GM18505 (cell line): ENCODE measurements around the gene GPR107.

ENCODE experiments used
- ATAC-seq: cut with Tn5 transposase; IDR thresholded peaks from one replicate; pipeline ENCODE4 v1.9.1; 2021; ENCODE audit not compliant: unreplicated experiment
- POLR2A ChIP-seq: IDR thresholded peaks from 4 replicates; pipeline ENCODE4 v1.6.1; 2011; ENCODE audit warnings: borderline replicate concordance; ENCODE audit not compliant: insufficient read depth, insufficient read length; ENCODE audit errors: extremely low read depth

The GPR107 gene

DNA sequence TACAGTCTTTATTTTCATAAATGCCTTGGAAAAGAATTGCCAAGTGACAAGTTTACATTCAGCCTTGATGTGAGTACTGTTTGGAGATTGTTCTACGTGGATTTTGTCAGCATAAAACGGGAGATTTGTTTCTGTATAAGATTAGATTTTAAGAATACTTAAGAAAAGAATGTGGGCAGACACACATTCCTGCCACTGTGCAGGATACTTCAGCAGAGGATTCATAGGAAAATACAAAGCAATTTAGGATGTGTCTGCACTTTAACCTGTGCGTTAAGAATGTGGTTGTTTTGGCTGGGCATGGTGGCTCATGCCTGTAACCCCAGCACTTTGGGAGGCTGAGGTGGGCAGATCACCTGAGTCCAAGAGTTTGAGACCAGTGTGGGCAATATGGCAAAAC, 37.2 kb downstream of the GPR107 start:
- ATAC-seq, result no peak
- no peak for TF ChIP-seq POLR2A

DNA sequence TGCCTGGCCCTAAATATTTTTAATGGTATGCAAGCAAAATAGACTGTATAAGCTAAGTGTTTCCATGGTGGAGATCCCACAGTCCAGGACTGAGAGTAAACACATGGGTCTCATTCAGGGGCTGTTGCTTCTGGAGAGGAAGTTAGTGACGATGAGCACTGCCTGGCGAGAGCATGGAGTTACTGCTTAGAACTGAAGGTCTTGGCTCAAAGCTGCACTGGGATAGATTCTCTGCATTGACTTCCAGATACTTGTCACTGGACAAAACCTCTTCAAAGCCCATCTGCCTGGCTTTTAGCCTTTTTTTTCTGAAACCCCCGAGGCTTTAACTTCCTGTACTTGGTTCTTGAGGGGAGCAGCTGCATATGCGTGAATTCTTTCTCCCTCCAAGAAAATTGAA, 39.2 kb downstream of the GPR107 start:
- TF ChIP-seq POLR2A, result no peak
- ATAC-seq, result no peak

DNA sequence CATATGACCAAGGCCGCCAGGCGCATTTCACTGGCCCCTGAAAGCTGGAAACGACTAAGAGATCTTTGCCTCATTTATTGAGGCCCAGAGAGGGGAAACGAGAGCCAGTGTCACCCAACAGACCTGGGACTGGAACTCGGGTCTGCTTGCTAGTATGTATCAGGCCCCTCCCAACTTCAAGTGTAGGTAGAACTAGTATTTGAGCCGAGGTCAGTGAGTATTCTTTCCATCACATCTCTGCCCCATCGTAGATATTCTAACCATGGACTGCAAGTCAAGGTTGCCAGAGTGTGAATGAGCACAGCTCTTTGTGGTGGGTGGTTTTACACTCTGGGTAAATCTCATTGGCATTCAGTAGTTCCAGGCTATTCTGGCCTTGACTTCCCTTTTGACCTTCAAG, 42.2 kb downstream of the GPR107 start:
- ATAC-seq, result no peak
- no peak for TF ChIP-seq POLR2A

DNA sequence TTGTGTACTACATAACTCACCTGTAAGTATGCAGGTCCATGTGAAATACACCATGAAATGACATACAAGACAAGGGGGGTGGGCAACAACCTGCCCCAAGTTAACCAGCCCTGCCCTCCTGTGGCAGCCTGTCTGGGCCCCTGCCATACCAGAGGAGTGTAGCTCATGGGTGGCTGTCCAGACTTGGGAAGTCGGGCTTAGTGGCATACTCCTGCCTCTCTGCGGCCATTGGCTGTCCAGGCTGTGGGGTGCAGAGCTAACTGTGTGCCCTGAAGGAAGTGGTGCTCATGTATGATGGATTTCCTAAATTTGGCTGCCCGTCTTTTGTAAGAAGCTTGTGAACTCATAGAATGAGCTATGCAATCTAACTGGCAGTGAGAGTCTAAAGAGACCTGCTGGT, 47.0 kb downstream of the GPR107 start:
- TF ChIP-seq POLR2A, result no peak
- ATAC-seq, result no peak

DNA sequence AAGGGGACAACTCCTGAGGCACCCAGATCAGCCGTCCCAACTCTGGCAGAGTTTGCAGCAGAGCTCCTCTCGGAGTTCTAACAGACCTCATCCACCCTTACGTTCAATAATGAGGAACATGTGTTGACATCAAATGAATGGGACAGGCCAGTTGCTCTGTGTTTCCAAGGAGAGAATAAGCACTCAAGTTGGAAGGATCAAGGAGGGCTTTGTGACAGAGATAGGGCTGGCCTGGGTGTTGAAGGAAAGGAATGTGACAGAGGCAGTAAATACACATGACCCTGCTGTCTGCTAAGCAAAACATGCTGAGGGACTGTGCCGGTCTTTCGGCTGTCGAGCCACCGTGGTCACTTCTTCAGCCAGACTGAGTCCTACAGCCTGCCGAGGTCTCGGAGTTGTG, 48.2 kb downstream of the GPR107 start:
- no peak for TF ChIP-seq POLR2A
- no peak for ATAC-seq

DNA sequence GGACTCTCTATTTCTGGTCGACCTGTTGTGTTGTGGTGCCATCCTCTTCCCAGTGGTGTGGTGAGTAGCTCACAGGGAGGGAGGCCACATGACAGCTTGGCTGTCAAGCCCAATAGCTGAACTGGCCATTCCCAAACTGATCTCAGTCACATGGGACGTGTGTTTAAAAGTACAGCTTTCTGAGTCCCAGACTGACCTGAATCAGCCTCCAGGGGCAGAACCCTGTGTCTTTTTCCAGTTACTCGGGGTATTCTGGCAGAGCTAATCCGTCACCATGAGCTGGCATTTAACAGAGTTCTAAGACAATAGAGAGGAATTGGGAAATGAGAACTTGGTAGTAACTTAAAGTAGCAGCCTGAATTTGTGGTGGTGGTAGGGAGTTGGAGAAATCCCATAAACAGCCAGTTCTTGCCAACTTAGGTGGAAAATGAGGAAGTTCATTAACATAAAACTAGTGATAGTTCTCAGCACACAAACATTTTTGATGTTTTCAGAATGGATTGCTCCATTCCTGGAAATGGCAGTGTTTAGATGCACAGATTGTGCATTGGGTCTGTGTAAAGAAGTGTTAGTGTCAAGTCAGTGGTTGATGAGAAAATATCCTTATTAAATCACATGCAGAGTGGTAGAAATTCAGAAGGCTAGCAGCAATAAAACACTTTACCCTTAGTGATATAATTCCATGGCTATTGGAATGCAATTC, 50.9 kb downstream of the GPR107 start:
- no peak for ATAC-seq
- no peak for TF ChIP-seq POLR2A

DNA sequence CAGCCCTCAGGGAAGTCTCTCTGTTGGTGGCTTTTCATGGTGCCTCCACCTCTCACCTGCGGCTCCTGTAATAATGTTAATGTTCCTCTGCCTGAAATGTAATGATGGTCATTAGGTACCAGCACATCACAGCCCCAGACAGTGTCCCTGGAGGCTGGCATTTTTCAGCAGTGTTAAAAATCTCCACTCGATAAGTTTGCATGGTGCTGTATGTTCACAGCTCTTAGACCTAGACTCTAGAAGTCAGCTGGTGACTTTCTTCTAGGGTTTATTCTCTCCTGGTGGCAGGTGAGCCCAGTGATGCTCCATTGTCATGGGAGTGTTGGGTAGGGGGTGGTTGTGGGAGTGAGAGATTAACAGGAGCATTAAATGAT, 53.1 kb downstream of the GPR107 start:
- no peak for ATAC-seq
- no peak for TF ChIP-seq POLR2A

DNA sequence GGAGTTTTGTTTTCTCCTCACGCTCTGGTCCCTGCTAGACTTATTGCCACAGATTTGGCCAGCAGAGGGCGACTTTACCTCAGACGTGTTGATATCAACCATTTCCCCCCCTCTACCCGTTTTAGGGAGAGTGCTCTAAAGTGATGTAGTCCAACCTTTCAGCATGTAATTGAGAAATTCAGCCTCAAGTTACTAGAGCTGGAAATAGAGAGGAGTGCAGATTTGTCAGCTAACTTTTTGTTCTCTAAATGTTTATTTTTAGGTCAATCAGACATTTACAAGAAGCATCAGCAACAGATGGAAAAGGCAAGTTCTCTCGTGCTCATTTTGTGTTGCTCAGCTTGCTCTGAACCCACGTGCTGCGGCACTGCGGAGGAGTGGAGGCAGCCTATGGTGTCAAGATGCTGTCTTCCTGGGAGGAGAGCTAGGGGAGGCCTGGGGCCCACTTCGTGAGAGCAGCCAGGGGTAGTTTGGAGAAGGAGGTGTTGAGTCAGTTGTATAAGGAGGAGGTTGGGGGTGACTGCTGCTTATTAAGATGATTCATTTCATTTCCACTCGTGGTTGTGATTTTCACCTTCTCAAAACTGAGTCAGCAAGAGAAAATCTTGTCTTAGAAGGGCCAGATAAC, 53.6 kb downstream of the GPR107 start:
- no peak for ATAC-seq
- no peak for TF ChIP-seq POLR2A

DNA sequence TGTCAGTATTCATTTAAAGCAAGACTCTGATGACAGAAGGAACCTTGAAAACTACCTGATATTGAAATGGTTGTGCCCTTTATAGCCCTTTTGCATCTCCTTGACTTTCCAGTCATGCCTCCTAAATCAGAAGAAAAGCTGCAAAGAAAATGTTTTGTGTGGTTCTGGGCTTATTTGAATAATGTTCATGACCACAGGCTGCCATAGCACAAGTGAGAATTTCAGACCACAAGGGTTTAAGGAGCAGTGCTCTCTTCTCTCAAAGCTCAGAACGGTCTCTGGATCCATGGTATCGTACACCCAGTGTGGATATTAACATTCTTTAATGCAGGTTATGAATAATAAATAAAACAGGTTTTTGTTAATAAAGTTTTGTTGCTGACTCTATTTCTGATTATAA, 54.2 kb downstream of the GPR107 start:
- TF ChIP-seq POLR2A, result no peak
- ATAC-seq, result no peak

DNA sequence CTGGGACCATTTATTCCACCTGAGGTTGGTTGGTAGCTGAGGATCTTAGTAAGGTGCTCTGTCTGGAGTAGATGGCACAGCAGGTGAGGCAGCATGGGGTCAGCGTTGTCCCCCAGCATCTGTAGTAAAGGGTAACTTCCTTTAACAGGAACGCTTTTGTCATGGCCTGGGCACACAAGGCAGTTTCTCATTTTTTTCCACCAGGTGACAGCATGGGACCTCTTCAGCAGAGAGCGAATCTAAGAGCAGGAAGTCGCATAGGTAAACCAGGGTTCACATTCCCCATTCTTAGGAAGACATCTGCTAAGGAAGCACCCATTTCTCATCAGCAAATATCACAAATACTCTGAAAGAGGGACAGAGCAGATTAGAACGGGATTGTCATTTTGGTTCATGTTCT, 56.5 kb downstream of the GPR107 start:
- no peak for TF ChIP-seq POLR2A

DNA sequence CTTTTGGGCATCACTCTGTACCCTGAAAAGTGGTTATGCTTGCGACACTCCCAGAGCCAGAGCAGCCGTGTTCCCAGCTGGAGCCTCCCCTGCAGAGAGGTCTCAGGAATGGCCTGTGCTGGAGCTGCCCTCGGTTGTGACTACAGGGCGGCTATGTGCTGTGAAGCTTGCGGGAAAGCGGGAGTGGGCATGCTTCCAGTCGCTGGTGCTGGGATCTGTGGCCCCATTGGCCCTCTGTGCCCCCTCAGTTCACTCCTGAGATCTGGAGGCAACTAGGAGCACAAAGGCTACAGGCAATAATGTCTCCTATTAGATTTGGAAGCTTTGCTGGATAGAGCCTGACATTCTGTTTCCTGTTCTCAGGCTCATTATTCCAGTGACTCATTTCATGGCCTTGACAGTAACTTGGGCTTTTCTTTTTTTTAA, 56.9 kb downstream of the GPR107 start:
- TF ChIP-seq POLR2A, result no peak
- no peak for ATAC-seq

More for the DNA sequence above, 56.5 kb downstream of the GPR107 start:
- no peak for ATAC-seq

DNA sequence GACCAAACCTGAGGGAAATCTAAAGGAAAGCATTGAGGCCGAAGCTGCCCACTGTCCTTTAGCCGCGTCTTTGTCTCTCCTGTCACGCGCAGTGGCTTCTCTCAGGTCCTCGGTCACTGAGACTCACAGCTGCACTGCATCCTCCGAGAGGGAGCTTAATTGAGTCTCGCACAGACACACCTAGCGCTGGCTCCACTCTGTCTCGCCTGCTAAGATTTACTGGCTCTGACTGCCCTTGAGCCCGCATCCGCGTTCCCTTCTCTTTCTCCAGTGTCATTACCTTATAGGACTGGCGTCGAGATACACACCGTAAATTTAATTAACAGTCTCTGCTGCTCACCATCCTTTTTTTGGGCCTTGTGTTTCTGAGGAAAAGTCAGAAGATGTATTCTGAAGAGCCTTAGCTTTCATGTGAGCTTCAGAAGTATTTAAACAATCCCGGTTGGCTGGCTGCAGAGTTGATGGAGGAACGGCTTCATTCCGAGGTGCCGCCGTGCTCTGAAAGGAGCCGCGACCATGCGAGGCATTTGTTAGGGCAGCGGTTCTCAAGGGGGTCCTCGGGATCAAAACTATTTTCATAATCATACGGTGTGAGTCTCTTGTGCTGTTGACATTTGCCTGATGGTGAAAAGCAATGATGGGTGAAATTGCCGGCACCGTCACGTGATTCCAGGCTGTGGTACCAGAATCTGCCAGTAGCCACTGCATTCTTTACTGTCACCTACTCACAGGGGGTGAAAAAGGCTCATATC, 58.3 kb downstream of the GPR107 start:
- no peak for TF ChIP-seq POLR2A
- ATAC-seq, result no peak

DNA sequence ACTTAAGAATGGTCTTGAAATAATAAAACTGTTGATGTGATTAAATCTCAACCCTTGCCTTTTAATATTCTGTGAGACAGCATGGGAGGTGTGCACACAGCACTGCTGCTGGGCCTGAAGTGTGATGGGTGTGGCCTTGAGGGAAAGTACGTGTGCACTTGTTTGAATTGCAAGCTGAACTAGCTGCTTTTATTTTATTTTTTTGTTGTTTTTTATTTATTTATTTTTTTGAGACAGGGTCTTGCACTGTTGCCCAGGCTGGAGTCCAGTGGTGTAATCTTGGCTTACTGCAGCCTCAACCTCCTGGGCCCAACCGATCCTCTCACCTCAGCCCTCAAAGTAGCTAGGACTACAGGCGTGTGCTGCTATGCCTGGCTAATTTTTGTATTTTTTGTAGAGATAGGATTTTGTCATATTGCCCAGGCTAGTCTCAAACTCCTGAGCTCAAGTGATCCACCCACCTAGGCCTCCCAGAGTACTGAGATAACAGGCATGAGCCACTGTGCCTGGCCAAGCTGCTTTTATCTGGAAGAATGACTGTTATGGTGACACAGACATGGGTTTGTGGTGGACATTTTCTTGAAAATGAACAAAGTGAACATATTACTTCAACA, 58.9 kb downstream of the GPR107 start:
- no peak for TF ChIP-seq POLR2A
- ATAC-seq, result no peak
